GM19463 (cell line): ENCODE data around the gene PRR23B.

ENCODE experiments used
- ATAC-seq: cut with Tn5 transposase; IDR thresholded peaks from one replicate; pipeline ENCODE4 v1.9.1; 2021; ENCODE audit warnings: mild to moderate bottlenecking, moderate library complexity; ENCODE audit not compliant: unreplicated experiment

Gene PRR23B

GRCh38 chr3:138975351-138975750, 45.4 kb downstream of the PRR23B start:
- no peak for ATAC-seq

GRCh38 chr3:138974462-138974861, 46.3 kb downstream of the PRR23B start:
- ATAC-seq: no peak

- no peak for ATAC-seq
Measured at GRCh38 chr3:138972941-138973340, 47.8 kb downstream of the PRR23B start.

GRCh38 chr3:138971766-138972320, 48.9 kb downstream of the PRR23B start:
- ATAC-seq: no peak
